ENCODE results near the gene SPON2.

DNA sequence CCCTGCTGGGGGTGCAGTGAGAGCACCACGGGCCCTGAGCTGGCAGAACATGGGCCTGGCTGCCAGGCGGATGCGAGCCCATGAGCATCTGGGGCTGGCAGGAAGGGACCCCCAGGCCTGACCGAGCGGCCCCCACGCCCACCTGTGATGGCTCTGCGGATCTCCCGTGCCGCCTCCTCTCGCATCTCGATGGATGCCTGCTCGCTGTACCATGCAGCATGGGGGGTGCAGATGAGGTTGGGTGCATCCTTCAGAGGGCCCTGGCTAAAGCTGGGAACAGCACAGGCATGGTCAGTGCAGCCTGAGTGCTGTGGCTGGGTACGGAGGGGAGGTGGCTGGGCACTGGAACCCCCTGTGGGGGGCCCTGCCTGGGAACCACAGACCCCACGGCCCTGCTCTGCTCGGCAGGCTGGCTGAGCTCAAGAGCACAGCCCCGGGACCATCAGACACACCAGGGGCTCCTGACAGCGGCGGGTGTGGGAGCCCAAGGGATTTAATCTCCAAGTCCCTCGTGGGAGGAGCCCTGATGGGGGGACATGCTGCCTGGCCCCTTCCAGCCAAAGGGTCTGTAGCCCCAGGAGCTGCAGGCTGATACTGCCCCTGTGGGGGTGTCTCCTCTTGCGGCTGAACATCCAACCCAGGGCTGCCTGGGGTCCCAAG lies 41.1 kb upstream of the SPON2 start:
- TF ChIP-seq, protein P1, sequence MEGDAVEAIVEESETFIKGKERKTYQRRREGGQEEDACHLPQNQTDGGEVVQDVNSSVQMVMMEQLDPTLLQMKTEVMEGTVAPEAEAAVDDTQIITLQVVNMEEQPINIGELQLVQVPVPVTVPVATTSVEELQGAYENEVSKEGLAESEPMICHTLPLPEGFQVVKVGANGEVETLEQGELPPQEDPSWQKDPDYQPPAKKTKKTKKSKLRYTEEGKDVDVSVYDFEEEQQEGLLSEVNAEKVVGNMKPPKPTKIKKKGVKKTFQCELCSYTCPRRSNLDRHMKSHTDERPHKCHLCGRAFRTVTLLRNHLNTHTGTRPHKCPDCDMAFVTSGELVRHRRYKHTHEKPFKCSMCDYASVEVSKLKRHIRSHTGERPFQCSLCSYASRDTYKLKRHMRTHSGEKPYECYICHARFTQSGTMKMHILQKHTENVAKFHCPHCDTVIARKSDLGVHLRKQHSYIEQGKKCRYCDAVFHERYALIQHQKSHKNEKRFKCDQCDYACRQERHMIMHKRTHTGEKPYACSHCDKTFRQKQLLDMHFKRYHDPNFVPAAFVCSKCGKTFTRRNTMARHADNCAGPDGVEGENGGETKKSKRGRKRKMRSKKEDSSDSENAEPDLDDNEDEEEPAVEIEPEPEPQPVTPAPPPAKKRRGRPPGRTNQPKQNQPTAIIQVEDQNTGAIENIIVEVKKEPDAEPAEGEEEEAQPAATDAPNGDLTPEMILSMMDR (IDR thresholded peaks at IDR 0.05): no peak
- no peak for TF ChIP-seq EP300 (IDR thresholded peaks at IDR 0.05)

Measured in tibial nerve (tissue), 4 donors.